CD4-positive, CD25-positive, alpha-beta regulatory T cell (primary cell): Measurements from ENCODE around the gene EPHB1. TPM values are rescaled to one million over a fixed set of nuclear protein-coding genes. Genes with fewer than 3 reads are reported as not detected.

Experiments
- ATAC-seq, 2 donors: fragments of 150-1000 bp; cut with Tn5 transposase; one replicate each; pipeline ENCODE4 v1.10.0; 2021; ENCODE audit warnings: low read depth in 2 of 2, moderate number of reproducible peaks in 2 of 2, moderate library complexity in 1 of 2
- DNase-seq, 3 donors: peaks; one replicate each; pipeline versions ENCODE4 v3.0.0 to v3.0.0-alpha.2; 2012 to 2022; ENCODE audit warnings: mixed read lengths in 1 of 3
- H3K27ac ChIP-seq: one replicate; pipeline ENCODE4 v1.7.0; 2013; ENCODE audit warnings: mild to moderate bottlenecking, low read length; ENCODE audit not compliant: insufficient read depth, poor library complexity, severe bottlenecking
- H3K27me3 ChIP-seq: one replicate; pipeline ENCODE4 v1.7.0; 2013; ENCODE audit warnings: low read length; ENCODE audit not compliant: control insufficient read depth, insufficient read depth
- H3K36me3 ChIP-seq: one replicate; pipeline ENCODE4 v1.7.0; 2013; ENCODE audit warnings: mild to moderate bottlenecking, low read length, moderate library complexity; ENCODE audit not compliant: control insufficient read depth, insufficient read depth
- H3K4me1 ChIP-seq: 2 replicates; pipeline ENCODE4 v1.7.0; 2013; ENCODE audit warnings: mild to moderate bottlenecking, low read length; ENCODE audit not compliant: insufficient read depth, control insufficient read depth, poor library complexity, severe bottlenecking
- H3K4me3 ChIP-seq: one replicate; pipeline ENCODE4 v1.7.0; 2013; ENCODE audit warnings: low read depth, mild to moderate bottlenecking, low read length, moderate library complexity
- H3K9me3 ChIP-seq, 2 experiments: 1 replicate in 1 of 2; 2 replicates in 1 of 2; pipeline ENCODE4 v1.7.0; 2013; ENCODE audit warnings: low read length in 2 of 2, mild to moderate bottlenecking in 1 of 2, moderate library complexity in 1 of 2; ENCODE audit not compliant: control insufficient read depth in 2 of 2
- H3K27ac Mint-ChIP-seq, 3 donors: one replicate each; pipeline ENCODE4 v1.8.0; 2020 to 2022; ENCODE audit warnings: mild to moderate bottlenecking in 3 of 3, mixed read lengths in 3 of 3, moderate library complexity in 2 of 3
- H3K27me3 Mint-ChIP-seq: one replicate; pipeline ENCODE4 v1.8.0; 2022; ENCODE audit warnings: mild to moderate bottlenecking, mixed read lengths
- H3K36me3 Mint-ChIP-seq: one replicate; pipeline ENCODE4 v1.8.0; 2020; ENCODE audit warnings: mixed read lengths
- H3K4me1 Mint-ChIP-seq, 4 donors: one replicate each; pipeline ENCODE4 v1.8.0; 2020 to 2022; ENCODE audit warnings: mixed read lengths in 4 of 4, mild to moderate bottlenecking in 1 of 4
- H3K4me3 Mint-ChIP-seq, 4 donors: one replicate each; pipeline ENCODE4 v1.8.0; 2020 to 2022; ENCODE audit warnings: mild to moderate bottlenecking in 4 of 4, mixed read lengths in 4 of 4, moderate library complexity in 3 of 4
- H3K9me3 Mint-ChIP-seq, 7 donors: one replicate each; pipeline ENCODE4 v1.8.0; 2020 to 2022; ENCODE audit warnings: mixed read lengths in 7 of 7, mild to moderate bottlenecking in 3 of 7, moderate library complexity in 2 of 7
- polyA plus RNA-seq, 4 donors: library from polyadenylated mRNA; unstranded; fragments of 300-500 nt; fragmentation: Illumina TruSeq; gene quantifications; one replicate each; pipeline ENCODE4 v1.2.3, GENCODE V29; 2021
- total RNA-seq: library from RNA; stranded (reverse); gene quantifications from one replicate; pipeline ENCODE4 v1.2.3, GENCODE V29; 2022

Gene EPHB1
- total and polyA plus RNA-seq, 5 donors from 2014 or later = 0.32 to 2.1 (median 0.84) TPM

GRCh38 chr3:134854254-134854653 is 59.2 kb downstream of the EPHB1 start:
- Mint-ChIP-seq H3K36me3 (no peaks in the 10 kb centered on the region), H3K4me3 (no peak overlapping the region), H3K4me1 (peaks cover 0 to 14% (median 4%) of the 10 kb centered on the region in 4 donors), H3K27ac (no peak overlapping the region), H3K27me3 (no peaks in the 10 kb centered on the region), H3K9me3 (peaks cover 0 to 5% (median 0%) of the 10 kb centered on the region in 7 donors)
- Histone ChIP-seq H3K36me3 (no peaks in the 10 kb centered on the region), H3K4me3 (no peak overlapping the region), H3K27me3 (no peaks in the 10 kb centered on the region), H3K9me3 (no peaks in the 10 kb centered on the region), H3K4me1 (no peaks in the 10 kb centered on the region), H3K27ac (no peak overlapping the region)
- DNase-seq (no peak), ATAC-seq (no peak)

- H3K9me3 Mint-ChIP-seq = peaks cover 0 to 6% (median 0%) of the 10 kb centered on the region in 7 donors
- no peak overlapping the region for H3K27ac Mint-ChIP-seq
- Histone ChIP-seq H3K4me1 (no peaks in the 10 kb centered on the region), H3K27ac (no peak overlapping the region), H3K27me3 (no peaks in the 10 kb centered on the region), H3K4me3 (no peak overlapping the region), H3K36me3 (no peaks in the 10 kb centered on the region), H3K9me3 (no peaks in the 10 kb centered on the region)
- DNase-seq (no peak), ATAC-seq (no peak)
- H3K27me3 Mint-ChIP-seq = no peaks in the 10 kb centered on the region
- H3K4me1 Mint-ChIP-seq = peaks cover 0 to 14% (median 4%) of the 10 kb centered on the region in 4 donors
- H3K36me3 Mint-ChIP-seq = no peaks in the 10 kb centered on the region
- H3K4me3 Mint-ChIP-seq = no peak overlapping the region
Observed at GRCh38 chr3:134857356-134857755, 62.3 kb downstream of the EPHB1 start.

GRCh38 chr3:134857776-134858362 is 62.8 kb downstream of the EPHB1 start:
- Histone ChIP-seq H3K9me3 (no peaks in the 10 kb centered on the region), H3K27me3 (no peaks in the 10 kb centered on the region), H3K36me3 (no peaks in the 10 kb centered on the region), H3K4me1 (no peaks in the 10 kb centered on the region), H3K27ac (no peak overlapping the region), H3K4me3 (no peak overlapping the region)
- DNase-seq = no peak
- Mint-ChIP-seq H3K4me3 (no peak overlapping the region), H3K36me3 (no peaks in the 10 kb centered on the region), H3K27ac (no peak overlapping the region), H3K4me1 (peaks cover 0 to 10% (median 2%) of the 10 kb centered on the region in 4 donors), H3K9me3 (peaks cover 0 to 6% (median 0%) of the 10 kb centered on the region in 7 donors), H3K27me3 (no peaks in the 10 kb centered on the region)
- no peak for ATAC-seq

- H3K27ac ChIP-seq = no peak overlapping the region
- Mint-ChIP-seq H3K27ac (no peak overlapping the region), H3K9me3 (peaks cover 0 to 6% (median 0%) of the 10 kb centered on the region in 7 donors), H3K4me3 (no peak overlapping the region), H3K27me3 (no peaks in the 10 kb centered on the region), H3K36me3 (no peaks in the 10 kb centered on the region), H3K4me1 (peaks cover 0 to 3% (median 0%) of the 10 kb centered on the region in 4 donors)
- H3K4me3 ChIP-seq = no peak overlapping the region
- H3K27me3 ChIP-seq = no peaks in the 10 kb centered on the region
- DNase-seq = no peak
- ATAC-seq = no peak
- no peaks in the 10 kb centered on the region for H3K4me1 ChIP-seq
- H3K9me3 ChIP-seq = no peaks in the 10 kb centered on the region
- H3K36me3 ChIP-seq = no peaks in the 10 kb centered on the region
Observed at GRCh38 chr3:134858441-134859035, 63.5 kb downstream of the EPHB1 start.

- Mint-ChIP-seq H3K4me1 (no peaks in the 10 kb centered on the region), H3K36me3 (no peaks in the 10 kb centered on the region), H3K4me3 (no peak overlapping the region), H3K27ac (no peak overlapping the region), H3K27me3 (no peaks in the 10 kb centered on the region), H3K9me3 (peaks cover 0 to 6% (median 0%) of the 10 kb centered on the region in 7 donors)
- no peak overlapping the region for H3K27ac ChIP-seq
- H3K27me3 ChIP-seq = no peaks in the 10 kb centered on the region
- H3K36me3 ChIP-seq = no peaks in the 10 kb centered on the region
- H3K9me3 ChIP-seq = no peaks in the 10 kb centered on the region
- ATAC-seq (no peak), DNase-seq (no peak)
- H3K4me3 ChIP-seq = no peak overlapping the region
- H3K4me1 ChIP-seq = no peaks in the 10 kb centered on the region
Observed at GRCh38 chr3:134859341-134859740, 64.3 kb downstream of the EPHB1 start.

- H3K4me1 Mint-ChIP-seq = no peaks in the 10 kb centered on the region
- H3K27ac ChIP-seq = no peak overlapping the region
- no peaks in the 10 kb centered on the region for H3K36me3 Mint-ChIP-seq
- no peaks in the 10 kb centered on the region for H3K27me3 Mint-ChIP-seq
- DNase-seq (no peak), ATAC-seq (no peak)
- H3K9me3 ChIP-seq = no peaks in the 10 kb centered on the region
- H3K4me3 ChIP-seq = no peak overlapping the region
- no peaks in the 10 kb centered on the region for H3K36me3 ChIP-seq
- H3K4me3 Mint-ChIP-seq = no peak overlapping the region
- no peak overlapping the region for H3K27ac Mint-ChIP-seq
- H3K27me3 ChIP-seq = no peaks in the 10 kb centered on the region
- no peaks in the 10 kb centered on the region for H3K4me1 ChIP-seq
- peaks cover 0 to 6% (median 0%) of the 10 kb centered on the region in 7 donors for H3K9me3 Mint-ChIP-seq
Observed at GRCh38 chr3:134860141-134860540, 65.1 kb downstream of the EPHB1 start.

GRCh38 chr3:134863915-134864314 is 68.9 kb downstream of the EPHB1 start:
- peaks cover 0 to 6% (median 0%) of the 10 kb centered on the region in 7 donors for H3K9me3 Mint-ChIP-seq
- no peaks in the 10 kb centered on the region for H3K4me1 Mint-ChIP-seq
- H3K9me3 ChIP-seq = no peaks in the 10 kb centered on the region
- H3K27me3 Mint-ChIP-seq = peaks cover 4% of the 10 kb centered on the region
- H3K4me1 ChIP-seq = no peaks in the 10 kb centered on the region
- H3K36me3 ChIP-seq = no peaks in the 10 kb centered on the region
- no peak overlapping the region for H3K4me3 ChIP-seq
- H3K27ac ChIP-seq = no peak overlapping the region
- DNase-seq = no peak
- no peak overlapping the region for H3K4me3 Mint-ChIP-seq
- no peak for ATAC-seq
- no peak overlapping the region for H3K27ac Mint-ChIP-seq
- H3K27me3 ChIP-seq = no peaks in the 10 kb centered on the region
- H3K36me3 Mint-ChIP-seq = no peaks in the 10 kb centered on the region

- H3K27me3 Mint-ChIP-seq = peaks cover 4% of the 10 kb centered on the region
- ATAC-seq (no peak), DNase-seq (no peak)
- Histone ChIP-seq H3K4me1 (no peaks in the 10 kb centered on the region), H3K27ac (no peak overlapping the region), H3K4me3 (no peak overlapping the region), H3K9me3 (no peaks in the 10 kb centered on the region), H3K36me3 (no peaks in the 10 kb centered on the region), H3K27me3 (no peaks in the 10 kb centered on the region)
- no peak overlapping the region for H3K27ac Mint-ChIP-seq
- H3K36me3 Mint-ChIP-seq = no peaks in the 10 kb centered on the region
- no peaks in the 10 kb centered on the region for H3K4me1 Mint-ChIP-seq
- peaks cover 0 to 6% (median 0%) of the 10 kb centered on the region in 7 donors for H3K9me3 Mint-ChIP-seq
- H3K4me3 Mint-ChIP-seq = no peak overlapping the region
Observed at GRCh38 chr3:134864636-134865035, 69.6 kb downstream of the EPHB1 start.
